Esophagus squamous epithelium (tissue), 4 donors: Measurements from ENCODE around the gene CEP295NL.

Source experiments
- POLR2A ChIP-seq, 4 donors: fragments of 450-650 bp; IDR thresholded peaks; one replicate each; pipeline ENCODE4 v1.6.1; 2017; ENCODE audit warnings: antibody characterized with exemption in 4 of 4, mild to moderate bottlenecking in 4 of 4, moderate library complexity in 3 of 4
- TF ChIP-seq, protein P1 (sequence below), 6 experiments: fragments of 450-650 bp in 4 of 6; fragments of 200-600 bp in 2 of 6; sonication (generic) in 2 of 6; IDR thresholded peaks; one replicate each; pipeline ENCODE4 v1.5.1; 2016 to 2019; ENCODE audit warnings: antibody characterized with exemption in 6 of 6, mild to moderate bottlenecking in 4 of 6, moderate library complexity in 4 of 6

- TF ChIP-seq, protein P1, sequence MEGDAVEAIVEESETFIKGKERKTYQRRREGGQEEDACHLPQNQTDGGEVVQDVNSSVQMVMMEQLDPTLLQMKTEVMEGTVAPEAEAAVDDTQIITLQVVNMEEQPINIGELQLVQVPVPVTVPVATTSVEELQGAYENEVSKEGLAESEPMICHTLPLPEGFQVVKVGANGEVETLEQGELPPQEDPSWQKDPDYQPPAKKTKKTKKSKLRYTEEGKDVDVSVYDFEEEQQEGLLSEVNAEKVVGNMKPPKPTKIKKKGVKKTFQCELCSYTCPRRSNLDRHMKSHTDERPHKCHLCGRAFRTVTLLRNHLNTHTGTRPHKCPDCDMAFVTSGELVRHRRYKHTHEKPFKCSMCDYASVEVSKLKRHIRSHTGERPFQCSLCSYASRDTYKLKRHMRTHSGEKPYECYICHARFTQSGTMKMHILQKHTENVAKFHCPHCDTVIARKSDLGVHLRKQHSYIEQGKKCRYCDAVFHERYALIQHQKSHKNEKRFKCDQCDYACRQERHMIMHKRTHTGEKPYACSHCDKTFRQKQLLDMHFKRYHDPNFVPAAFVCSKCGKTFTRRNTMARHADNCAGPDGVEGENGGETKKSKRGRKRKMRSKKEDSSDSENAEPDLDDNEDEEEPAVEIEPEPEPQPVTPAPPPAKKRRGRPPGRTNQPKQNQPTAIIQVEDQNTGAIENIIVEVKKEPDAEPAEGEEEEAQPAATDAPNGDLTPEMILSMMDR (IDR thresholded peaks at IDR 0.05): no peak
- peak in 1 of 4 donors; percentile 12 for TF ChIP-seq POLR2A (IDR thresholded peaks at IDR 0.05)
Observed at GRCh38 chr17:78862073-78863023, 40.7 kb downstream of the CEP295NL start.
